HCT116 (cell line): ENCODE results near the gene RFX2.

Experiments
- CEBPB ChIP-seq: IDR thresholded peaks from 2 replicates; pipeline ENCODE4 v1.6.1; 2012; ENCODE audit warnings: low read depth
- EGR1 ChIP-seq: IDR thresholded peaks from 2 replicates; pipeline ENCODE4 v1.6.1; 2012; ENCODE audit warnings: low read depth
- ELF1 ChIP-seq: IDR thresholded peaks from 2 replicates; pipeline ENCODE4 v1.6.1; 2012; ENCODE audit warnings: low read depth, borderline replicate concordance
- EZH2 ChIP-seq: fragments of 200-600 bp; sonication (generic); IDR thresholded peaks from 2 replicates; pipeline ENCODE4 v1.6.1; 2017; ENCODE audit warnings: antibody characterized with exemption, mixed run types
- POLR2A ChIP-seq: IDR thresholded peaks from 2 replicates; pipeline ENCODE4 v1.7.0; 2011; ENCODE audit warnings: borderline replicate concordance; ENCODE audit not compliant: insufficient read depth, insufficient read length; ENCODE audit errors: extremely low read depth
- POLR2AphosphoS5 ChIP-seq: IDR thresholded peaks from 2 replicates; pipeline ENCODE4 v1.6.1; 2011; ENCODE audit warnings: mild to moderate bottlenecking, low read depth, low read length, moderate library complexity
- RAD21 ChIP-seq: IDR thresholded peaks from 2 replicates; pipeline ENCODE4 v1.6.1; 2012; ENCODE audit warnings: low read depth, mild to moderate bottlenecking
- SIN3A ChIP-seq: IDR thresholded peaks from 2 replicates; pipeline ENCODE4 v1.6.1; 2012; ENCODE audit warnings: low read depth
- TCF7L2 ChIP-seq: IDR thresholded peaks from 2 replicates; pipeline ENCODE4 v1.7.0; 2011; ENCODE audit warnings: borderline replicate concordance, inconsistent platforms; ENCODE audit not compliant: insufficient read depth, insufficient read length; ENCODE audit errors: extremely low read depth
- YY1 ChIP-seq: IDR thresholded peaks from 2 replicates; pipeline ENCODE4 v1.6.1; 2011; ENCODE audit warnings: low read length, low read depth, moderate library complexity, mild to moderate bottlenecking; ENCODE audit not compliant: insufficient replicate concordance; ENCODE audit errors: extremely low read depth
- TF ChIP-seq, protein P1 (sequence below), 3 experiments: fragments of 200-600 bp in 1 of 3; sonication (generic) in 1 of 3; IDR thresholded peaks in 2 of 3; conservative IDR thresholded peaks in 1 of 3; 2 replicates each; pipeline ENCODE4 v1.5.1; 2012 to 2017; ENCODE audit warnings: low read depth in 2 of 3, low read length in 2 of 3, antibody characterized with exemption in 1 of 3, borderline replicate concordance in 1 of 3, control low read depth in 1 of 3, mild to moderate bottlenecking in 1 of 3, mixed read lengths in 1 of 3, mixed run types in 1 of 3, moderate library complexity in 1 of 3; ENCODE audit not compliant: insufficient read depth in 1 of 3
- TF ChIP-seq, protein P2 (sequence below): IDR thresholded peaks from 2 replicates; pipeline ENCODE4 v1.6.1; 2012; ENCODE audit warnings: low read depth
- TF ChIP-seq, protein P3 (sequence below): IDR thresholded peaks from 2 replicates; pipeline ENCODE4 v1.6.1; 2012
- TF ChIP-seq, protein P4 (sequence below): IDR thresholded peaks from 2 replicates; pipeline ENCODE4 v1.6.1; 2011; ENCODE audit warnings: mild to moderate bottlenecking, low read length, moderate library complexity; ENCODE audit not compliant: insufficient replicate concordance; ENCODE audit errors: extremely low read depth

DNA sequence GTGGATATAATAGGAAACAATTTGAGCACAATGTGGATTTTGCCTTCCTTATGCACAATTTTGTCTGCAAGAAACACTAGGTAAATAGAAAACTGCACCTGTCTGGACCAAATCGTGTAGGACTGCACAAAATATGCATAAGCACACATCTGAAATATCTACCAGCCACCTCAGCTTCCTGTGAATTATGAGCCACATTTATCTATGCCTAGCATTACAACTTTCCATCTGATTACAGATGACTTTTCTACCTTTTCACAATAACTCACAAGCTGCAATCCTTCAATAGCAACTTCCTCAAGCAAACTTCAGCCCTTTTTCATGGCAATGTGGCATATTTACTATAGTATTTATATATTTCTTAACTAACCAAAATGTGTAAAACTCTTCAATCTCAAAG lies 5.7 kb upstream of the RFX2 start:
- TF ChIP-seq, protein P1, sequence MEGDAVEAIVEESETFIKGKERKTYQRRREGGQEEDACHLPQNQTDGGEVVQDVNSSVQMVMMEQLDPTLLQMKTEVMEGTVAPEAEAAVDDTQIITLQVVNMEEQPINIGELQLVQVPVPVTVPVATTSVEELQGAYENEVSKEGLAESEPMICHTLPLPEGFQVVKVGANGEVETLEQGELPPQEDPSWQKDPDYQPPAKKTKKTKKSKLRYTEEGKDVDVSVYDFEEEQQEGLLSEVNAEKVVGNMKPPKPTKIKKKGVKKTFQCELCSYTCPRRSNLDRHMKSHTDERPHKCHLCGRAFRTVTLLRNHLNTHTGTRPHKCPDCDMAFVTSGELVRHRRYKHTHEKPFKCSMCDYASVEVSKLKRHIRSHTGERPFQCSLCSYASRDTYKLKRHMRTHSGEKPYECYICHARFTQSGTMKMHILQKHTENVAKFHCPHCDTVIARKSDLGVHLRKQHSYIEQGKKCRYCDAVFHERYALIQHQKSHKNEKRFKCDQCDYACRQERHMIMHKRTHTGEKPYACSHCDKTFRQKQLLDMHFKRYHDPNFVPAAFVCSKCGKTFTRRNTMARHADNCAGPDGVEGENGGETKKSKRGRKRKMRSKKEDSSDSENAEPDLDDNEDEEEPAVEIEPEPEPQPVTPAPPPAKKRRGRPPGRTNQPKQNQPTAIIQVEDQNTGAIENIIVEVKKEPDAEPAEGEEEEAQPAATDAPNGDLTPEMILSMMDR (IDR thresholded peaks at IDR 0.05 in 2 of 3, conservative IDR thresholded peaks at IDR 0.05 in 1 of 3; ENCODE audit: borderline replicate concordance in 1 of 3, insufficient read depth in 1 of 3, low read depth in 2 of 3, low read length in 2 of 3) = no peak
- no peak for TF ChIP-seq POLR2AphosphoS5
- no peak for TF ChIP-seq POLR2A
- no peak for TF ChIP-seq SIN3A
- no peak for TF ChIP-seq TCF7L2
- TF ChIP-seq, protein P2, sequence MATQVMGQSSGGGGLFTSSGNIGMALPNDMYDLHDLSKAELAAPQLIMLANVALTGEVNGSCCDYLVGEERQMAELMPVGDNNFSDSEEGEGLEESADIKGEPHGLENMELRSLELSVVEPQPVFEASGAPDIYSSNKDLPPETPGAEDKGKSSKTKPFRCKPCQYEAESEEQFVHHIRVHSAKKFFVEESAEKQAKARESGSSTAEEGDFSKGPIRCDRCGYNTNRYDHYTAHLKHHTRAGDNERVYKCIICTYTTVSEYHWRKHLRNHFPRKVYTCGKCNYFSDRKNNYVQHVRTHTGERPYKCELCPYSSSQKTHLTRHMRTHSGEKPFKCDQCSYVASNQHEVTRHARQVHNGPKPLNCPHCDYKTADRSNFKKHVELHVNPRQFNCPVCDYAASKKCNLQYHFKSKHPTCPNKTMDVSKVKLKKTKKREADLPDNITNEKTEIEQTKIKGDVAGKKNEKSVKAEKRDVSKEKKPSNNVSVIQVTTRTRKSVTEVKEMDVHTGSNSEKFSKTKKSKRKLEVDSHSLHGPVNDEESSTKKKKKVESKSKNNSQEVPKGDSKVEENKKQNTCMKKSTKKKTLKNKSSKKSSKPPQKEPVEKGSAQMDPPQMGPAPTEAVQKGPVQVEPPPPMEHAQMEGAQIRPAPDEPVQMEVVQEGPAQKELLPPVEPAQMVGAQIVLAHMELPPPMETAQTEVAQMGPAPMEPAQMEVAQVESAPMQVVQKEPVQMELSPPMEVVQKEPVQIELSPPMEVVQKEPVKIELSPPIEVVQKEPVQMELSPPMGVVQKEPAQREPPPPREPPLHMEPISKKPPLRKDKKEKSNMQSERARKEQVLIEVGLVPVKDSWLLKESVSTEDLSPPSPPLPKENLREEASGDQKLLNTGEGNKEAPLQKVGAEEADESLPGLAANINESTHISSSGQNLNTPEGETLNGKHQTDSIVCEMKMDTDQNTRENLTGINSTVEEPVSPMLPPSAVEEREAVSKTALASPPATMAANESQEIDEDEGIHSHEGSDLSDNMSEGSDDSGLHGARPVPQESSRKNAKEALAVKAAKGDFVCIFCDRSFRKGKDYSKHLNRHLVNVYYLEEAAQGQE = no peak
- TF ChIP-seq EGR1 = no peak
- TF ChIP-seq RAD21 = no peak
- TF ChIP-seq EZH2 = no peak
- no peak for TF ChIP-seq ELF1
- TF ChIP-seq, protein P3, sequence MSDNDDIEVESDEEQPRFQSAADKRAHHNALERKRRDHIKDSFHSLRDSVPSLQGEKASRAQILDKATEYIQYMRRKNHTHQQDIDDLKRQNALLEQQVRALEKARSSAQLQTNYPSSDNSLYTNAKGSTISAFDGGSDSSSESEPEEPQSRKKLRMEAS = no peak
- no peak for TF ChIP-seq YY1
- TF ChIP-seq, protein P4, sequence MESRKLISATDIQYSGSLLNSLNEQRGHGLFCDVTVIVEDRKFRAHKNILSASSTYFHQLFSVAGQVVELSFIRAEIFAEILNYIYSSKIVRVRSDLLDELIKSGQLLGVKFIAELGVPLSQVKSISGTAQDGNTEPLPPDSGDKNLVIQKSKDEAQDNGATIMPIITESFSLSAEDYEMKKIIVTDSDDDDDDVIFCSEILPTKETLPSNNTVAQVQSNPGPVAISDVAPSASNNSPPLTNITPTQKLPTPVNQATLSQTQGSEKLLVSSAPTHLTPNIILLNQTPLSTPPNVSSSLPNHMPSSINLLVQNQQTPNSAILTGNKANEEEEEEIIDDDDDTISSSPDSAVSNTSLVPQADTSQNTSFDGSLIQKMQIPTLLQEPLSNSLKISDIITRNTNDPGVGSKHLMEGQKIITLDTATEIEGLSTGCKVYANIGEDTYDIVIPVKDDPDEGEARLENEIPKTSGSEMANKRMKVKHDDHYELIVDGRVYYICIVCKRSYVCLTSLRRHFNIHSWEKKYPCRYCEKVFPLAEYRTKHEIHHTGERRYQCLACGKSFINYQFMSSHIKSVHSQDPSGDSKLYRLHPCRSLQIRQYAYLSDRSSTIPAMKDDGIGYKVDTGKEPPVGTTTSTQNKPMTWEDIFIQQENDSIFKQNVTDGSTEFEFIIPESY = no peak
- TF ChIP-seq CEBPB = no peak
